ENCODE results near the gene SUFU.

The SUFU gene

DNA sequence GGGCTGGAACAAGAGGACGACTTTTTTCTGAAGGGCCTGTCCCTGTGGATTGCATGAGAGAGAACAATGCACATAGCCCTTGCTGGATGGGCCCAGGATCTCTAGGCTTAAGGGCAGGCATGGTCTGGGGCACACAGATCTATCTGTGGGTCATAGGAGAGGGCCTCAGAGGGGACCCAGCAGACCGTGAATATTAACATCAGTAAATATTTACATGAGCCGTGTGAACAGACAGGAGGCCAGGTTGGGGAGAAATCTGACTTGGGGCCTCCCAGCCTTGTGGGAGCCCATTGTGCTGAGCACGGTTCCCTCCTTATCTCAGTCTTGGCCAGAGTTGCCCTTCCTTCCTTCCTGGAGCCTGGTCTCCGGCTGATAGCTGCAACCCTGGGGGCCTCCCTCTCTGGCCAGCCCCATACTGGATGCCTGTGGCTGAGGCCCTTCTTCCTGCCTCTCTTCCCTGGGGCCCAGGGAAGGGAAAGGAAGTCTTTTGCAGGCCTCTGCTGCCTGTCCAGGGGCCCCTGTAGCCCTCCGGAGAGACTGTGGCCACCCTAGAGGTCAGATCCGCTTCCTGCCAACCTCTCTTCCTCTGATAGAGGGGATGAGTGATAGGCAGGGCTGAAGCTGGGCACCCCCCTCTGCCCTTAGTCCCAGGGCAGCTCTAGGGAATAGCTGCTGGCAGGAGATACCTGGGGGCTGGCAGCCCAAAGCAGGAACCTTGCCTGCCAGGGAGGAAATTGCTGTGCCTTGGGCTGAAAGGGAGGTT lies 96.0 kb downstream of the SUFU start:
- Mint-ChIP-seq H3K36me3 (ENCODE audit: insufficient read depth) (peaks cover 6% of the 10 kb centered on the region), H3K27ac (ENCODE audit: low read depth) (no peak overlapping the region), H3K4me3 (no peak overlapping the region), H3K9me3 (no peaks in the 10 kb centered on the region), H3K27me3 (no peaks in the 10 kb centered on the region), H3K4me1 (no peaks in the 10 kb centered on the region)
- ATAC-seq (replicated peaks; ENCODE audit: extremely low read depth, poor library complexity, severe bottlenecking), result no peak
- no peak for DNase-seq (ENCODE audit: low spot score in 2 of 2)

DNA sequence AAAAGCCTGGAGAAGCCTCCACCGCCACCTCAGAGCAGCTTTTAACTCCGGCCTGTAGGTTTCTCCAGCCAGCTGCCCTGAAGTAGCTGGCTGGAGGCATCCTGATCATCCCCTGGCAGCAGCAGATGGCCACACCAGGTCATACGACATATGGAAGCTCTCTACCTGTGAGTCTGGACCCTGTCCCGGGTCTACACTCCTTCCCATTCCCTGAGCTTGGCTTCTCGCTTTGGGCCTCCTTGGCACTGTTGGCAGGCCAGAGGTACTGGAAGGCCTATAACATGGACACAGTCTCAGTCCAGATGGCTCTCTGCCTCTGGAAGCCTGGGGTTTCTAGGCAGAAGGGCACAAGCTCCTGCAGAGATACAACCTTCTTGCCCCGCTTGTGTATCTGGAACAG lies 97.0 kb downstream of the SUFU start:
- H3K9me3 Mint-ChIP-seq, result no peaks in the 10 kb centered on the region
- no peaks in the 10 kb centered on the region for H3K27me3 Mint-ChIP-seq
- H3K4me3 Mint-ChIP-seq, result no peak overlapping the region
- H3K4me1 Mint-ChIP-seq, result no peaks in the 10 kb centered on the region
- ATAC-seq (replicated peaks; ENCODE audit: extremely low read depth, poor library complexity, severe bottlenecking) (no peak), DNase-seq (ENCODE audit: low spot score in 2 of 2) (no peak)
- no peak overlapping the region for H3K27ac Mint-ChIP-seq (ENCODE audit: low read depth)
- H3K36me3 Mint-ChIP-seq (ENCODE audit: insufficient read depth), result peaks cover 10% of the 10 kb centered on the region

DNA sequence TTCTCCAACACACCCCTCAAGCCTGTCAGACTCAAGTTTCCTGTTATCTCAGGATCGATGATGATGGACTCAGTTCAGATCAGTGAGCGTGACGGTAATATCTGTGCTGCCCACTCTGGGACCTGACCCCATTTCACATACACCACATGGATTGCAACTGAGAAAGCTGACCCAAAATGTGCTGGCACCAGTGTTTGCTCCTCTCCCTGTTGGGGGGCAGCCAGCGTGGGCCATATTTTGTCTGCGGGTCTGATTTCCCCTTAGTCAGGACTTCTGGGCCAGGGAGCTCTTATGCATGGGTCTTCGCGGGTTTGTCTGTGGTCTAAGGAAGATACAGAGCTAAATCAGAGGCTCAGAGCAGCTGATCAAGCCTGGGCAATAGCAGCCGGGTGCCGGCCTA lies 97.9 kb downstream of the SUFU start:
- Mint-ChIP-seq H3K9me3 (no peaks in the 10 kb centered on the region), H3K27me3 (no peaks in the 10 kb centered on the region), H3K36me3 (ENCODE audit: insufficient read depth) (peaks cover 10% of the 10 kb centered on the region), H3K4me3 (no peak overlapping the region), H3K4me1 (no peaks in the 10 kb centered on the region), H3K27ac (ENCODE audit: low read depth) (no peak overlapping the region)
- DNase-seq (ENCODE audit: low spot score in 2 of 2) (no peak), ATAC-seq (replicated peaks; ENCODE audit: extremely low read depth, poor library complexity, severe bottlenecking) (no peak)

DNA sequence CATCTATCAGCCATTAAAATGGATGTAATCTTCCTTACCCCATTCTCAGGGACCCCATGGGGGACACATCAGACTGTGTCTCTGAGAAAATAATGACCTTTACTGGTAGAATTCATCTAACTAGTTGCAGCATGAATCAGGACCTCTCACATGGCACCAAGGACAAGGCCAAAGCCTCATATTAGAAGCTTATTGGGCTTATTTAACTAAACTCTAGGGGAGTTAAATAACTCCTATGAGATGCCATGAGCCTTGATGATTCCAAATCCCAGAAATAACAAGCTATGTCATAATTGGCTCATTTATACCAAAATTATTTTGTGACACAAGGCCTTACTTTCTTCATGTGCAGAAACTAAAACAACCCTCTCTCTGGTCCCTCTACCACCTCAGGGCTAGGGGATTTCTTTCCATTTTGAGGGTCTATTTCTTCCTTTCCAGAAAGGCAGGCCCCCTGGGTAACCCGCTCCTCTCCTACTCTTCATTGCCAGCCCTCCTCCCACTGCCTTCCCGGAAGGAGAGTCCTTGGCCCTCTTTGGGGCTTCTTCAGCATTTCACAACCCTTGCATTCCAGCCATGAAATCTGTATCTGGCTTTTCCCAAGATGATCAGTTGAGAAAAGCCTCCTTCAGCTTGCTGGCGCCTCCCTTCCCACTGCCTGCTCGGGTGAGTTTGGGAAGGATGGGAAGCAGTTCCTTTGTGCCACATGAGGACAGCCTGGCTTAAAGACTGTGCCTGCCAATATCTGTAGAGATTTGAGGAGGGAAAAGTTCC lies 98.7 kb downstream of the SUFU start:
- ATAC-seq (replicated peaks; ENCODE audit: extremely low read depth, poor library complexity, severe bottlenecking) (no peak), DNase-seq (ENCODE audit: low spot score in 2 of 2) (no peak)
- Mint-ChIP-seq H3K27ac (ENCODE audit: low read depth) (no peak overlapping the region), H3K4me1 (no peaks in the 10 kb centered on the region), H3K9me3 (no peaks in the 10 kb centered on the region), H3K27me3 (no peaks in the 10 kb centered on the region), H3K4me3 (no peak overlapping the region), H3K36me3 (ENCODE audit: insufficient read depth) (peaks cover 10% of the 10 kb centered on the region)

DNA sequence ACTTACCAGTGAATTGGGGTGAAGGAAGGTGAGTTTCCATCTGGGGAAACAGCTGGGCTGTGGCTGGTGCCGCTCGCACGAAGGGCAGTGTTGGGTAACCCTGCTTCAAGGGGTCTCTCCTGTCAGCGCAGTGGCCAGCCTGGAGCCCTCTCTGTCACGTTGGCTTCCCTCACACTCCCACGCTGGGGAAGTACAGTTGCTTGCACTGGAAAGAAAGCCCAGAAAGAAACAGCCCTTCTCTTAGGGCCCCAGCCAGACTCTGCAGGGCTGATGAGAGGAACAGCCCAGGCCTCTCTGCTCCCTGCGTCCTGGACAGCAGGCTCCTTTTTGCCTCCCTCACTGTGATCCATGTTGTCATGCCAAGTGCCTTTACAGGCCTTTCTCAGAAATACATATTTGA lies 100.2 kb downstream of the SUFU start:
- Mint-ChIP-seq H3K36me3 (ENCODE audit: insufficient read depth) (peaks cover 8% of the 10 kb centered on the region), H3K4me3 (no peak overlapping the region), H3K27me3 (no peaks in the 10 kb centered on the region), H3K27ac (ENCODE audit: low read depth) (no peak overlapping the region), H3K9me3 (no peaks in the 10 kb centered on the region), H3K4me1 (no peaks in the 10 kb centered on the region)
- DNase-seq (ENCODE audit: low spot score in 2 of 2) (no peak), ATAC-seq (replicated peaks; ENCODE audit: extremely low read depth, poor library complexity, severe bottlenecking) (no peak)

DNA sequence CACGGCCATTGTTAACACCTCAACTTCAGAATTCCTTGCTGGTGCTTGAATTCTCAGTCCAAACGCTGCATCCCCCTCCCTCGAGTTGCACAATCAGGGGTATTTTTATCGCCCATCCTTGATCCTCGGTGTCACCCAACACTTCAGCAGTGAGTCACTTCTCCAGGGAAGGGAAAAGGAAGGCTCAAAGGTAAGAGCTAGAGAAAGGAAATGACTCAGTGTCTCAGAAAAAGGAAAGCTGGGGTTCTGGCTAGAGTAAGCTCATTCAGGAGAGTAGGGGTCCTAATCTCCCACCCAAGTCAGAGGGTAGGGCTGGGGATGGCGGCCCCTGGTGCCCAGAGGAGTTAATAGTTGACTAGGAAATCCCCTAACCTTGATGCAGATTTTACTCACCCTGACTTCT lies 100.7 kb downstream of the SUFU start:
- H3K36me3 Mint-ChIP-seq (ENCODE audit: insufficient read depth), result peaks cover 5% of the 10 kb centered on the region
- no peaks in the 10 kb centered on the region for H3K27me3 Mint-ChIP-seq
- DNase-seq (ENCODE audit: low spot score in 2 of 2) (no peak), ATAC-seq (replicated peaks; ENCODE audit: extremely low read depth, poor library complexity, severe bottlenecking) (no peak)
- no peak overlapping the region for H3K4me3 Mint-ChIP-seq
- no peak overlapping the region for H3K27ac Mint-ChIP-seq (ENCODE audit: low read depth)
- no peaks in the 10 kb centered on the region for H3K4me1 Mint-ChIP-seq
- no peaks in the 10 kb centered on the region for H3K9me3 Mint-ChIP-seq

DNA sequence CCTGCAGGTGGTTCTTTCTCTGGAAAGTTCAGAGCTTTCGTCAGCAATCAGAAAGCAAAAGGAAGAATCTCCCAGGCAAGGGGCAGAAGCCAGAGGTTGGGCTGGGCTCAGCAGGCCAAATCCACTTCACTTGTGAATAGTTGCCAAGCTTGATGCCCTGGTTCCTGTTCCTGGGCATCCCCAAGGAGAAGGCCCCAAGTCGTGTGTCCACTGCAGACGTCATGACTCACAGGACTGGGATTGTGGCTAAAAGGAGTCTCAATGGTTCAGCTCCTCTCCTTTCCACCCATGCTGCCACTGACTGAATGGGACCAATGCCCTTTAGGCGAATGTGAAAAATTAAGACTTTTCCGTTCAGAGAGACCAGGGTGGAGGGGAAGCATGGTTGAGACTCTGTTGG lies 101.9 kb downstream of the SUFU start:
- H3K36me3 Mint-ChIP-seq (ENCODE audit: insufficient read depth), result peaks cover 5% of the 10 kb centered on the region
- no peak overlapping the region for H3K4me3 Mint-ChIP-seq
- ATAC-seq (replicated peaks; ENCODE audit: extremely low read depth, poor library complexity, severe bottlenecking) (no peak), DNase-seq (ENCODE audit: low spot score in 2 of 2) (no peak)
- H3K4me1 Mint-ChIP-seq, result no peaks in the 10 kb centered on the region
- no peaks in the 10 kb centered on the region for H3K27me3 Mint-ChIP-seq
- H3K9me3 Mint-ChIP-seq, result no peaks in the 10 kb centered on the region
- H3K27ac Mint-ChIP-seq (ENCODE audit: low read depth), result no peak overlapping the region

DNA sequence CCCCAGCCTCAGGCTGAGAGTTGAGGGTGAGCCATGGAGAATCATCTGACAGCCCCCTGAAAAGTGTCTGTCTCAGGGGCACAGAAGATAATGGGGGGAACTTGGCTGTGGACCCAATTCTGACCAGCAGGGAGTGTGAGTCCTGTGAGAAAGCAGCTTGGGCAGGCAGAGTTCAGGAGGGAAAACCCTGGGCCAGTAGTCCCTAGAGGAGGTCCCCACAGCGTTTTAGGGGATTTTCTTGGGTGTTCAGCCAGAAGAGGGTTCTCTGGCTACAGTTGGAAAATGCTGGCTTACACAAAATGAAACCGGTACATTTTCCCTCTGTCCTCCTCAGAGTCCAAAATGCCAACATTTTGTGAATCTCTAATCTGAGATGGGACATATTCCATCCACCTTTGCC lies 104.7 kb downstream of the SUFU start:
- Mint-ChIP-seq H3K27me3 (no peaks in the 10 kb centered on the region), H3K36me3 (ENCODE audit: insufficient read depth) (peaks cover 7% of the 10 kb centered on the region), H3K27ac (ENCODE audit: low read depth) (no peak overlapping the region), H3K9me3 (no peaks in the 10 kb centered on the region), H3K4me1 (no peaks in the 10 kb centered on the region), H3K4me3 (no peak overlapping the region)
- no peak for ATAC-seq (replicated peaks; ENCODE audit: extremely low read depth, poor library complexity, severe bottlenecking)
- no peak for DNase-seq (ENCODE audit: low spot score in 2 of 2)

DNA sequence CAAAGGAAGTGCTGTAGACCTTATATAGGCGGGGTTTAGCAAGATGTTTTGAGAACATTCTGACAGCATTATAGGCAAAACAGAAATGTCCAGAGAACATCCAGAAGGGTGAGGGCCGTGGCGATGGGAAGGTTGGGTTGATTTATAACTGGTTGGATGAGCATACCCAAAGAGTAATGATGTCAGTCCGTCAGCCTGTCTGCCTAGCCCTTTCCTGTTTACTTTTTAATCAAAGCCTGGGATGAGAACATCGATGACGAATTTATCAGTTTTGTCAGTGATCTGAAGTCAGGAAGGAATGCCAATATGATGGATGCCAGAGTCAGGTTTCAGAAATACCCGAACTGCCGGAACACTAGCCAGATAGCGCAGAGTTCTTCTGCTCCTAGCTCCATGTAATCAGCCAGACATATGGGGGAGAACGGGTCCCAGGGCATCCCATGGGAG lies 106.7 kb downstream of the SUFU start:
- H3K4me3 Mint-ChIP-seq, result no peak overlapping the region
- no peaks in the 10 kb centered on the region for H3K27me3 Mint-ChIP-seq
- DNase-seq (ENCODE audit: low spot score in 2 of 2), result no peak
- H3K4me1 Mint-ChIP-seq, result no peaks in the 10 kb centered on the region
- H3K9me3 Mint-ChIP-seq, result no peaks in the 10 kb centered on the region
- no peak for ATAC-seq (replicated peaks; ENCODE audit: extremely low read depth, poor library complexity, severe bottlenecking)
- H3K27ac Mint-ChIP-seq (ENCODE audit: low read depth), result no peak overlapping the region
- H3K36me3 Mint-ChIP-seq (ENCODE audit: insufficient read depth), result peaks cover 8% of the 10 kb centered on the region

DNA sequence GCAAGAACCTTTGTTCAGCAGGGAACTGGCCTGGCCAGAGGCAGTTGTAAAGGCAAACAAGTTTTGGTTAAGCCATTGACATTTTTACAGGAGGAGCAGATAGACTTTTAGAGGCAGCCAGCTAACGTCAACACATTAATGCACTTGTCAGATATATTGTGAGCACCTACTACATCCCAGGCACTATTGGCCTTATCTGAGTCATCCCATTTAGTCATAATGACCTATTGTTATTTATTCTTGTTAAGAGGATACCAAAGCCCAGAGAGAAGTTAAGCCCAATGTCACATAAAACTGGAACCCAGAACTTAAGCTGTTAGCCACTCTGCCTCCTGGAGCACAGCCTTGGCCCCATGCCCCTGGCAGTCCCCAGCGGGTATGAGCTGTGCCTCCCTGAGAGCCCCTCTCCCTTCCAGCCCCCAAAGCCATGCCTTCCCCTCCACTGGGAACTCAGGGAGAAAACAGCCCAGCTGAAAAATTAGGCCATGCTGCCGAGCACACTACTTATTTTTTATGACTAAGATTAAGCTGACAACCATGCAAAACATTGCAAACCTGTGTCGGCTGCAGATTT lies 107.8 kb downstream of the SUFU start:
- Mint-ChIP-seq H3K27ac (ENCODE audit: low read depth) (no peak overlapping the region), H3K27me3 (no peaks in the 10 kb centered on the region), H3K4me3 (no peak overlapping the region), H3K36me3 (ENCODE audit: insufficient read depth) (peaks cover 6% of the 10 kb centered on the region), H3K4me1 (no peaks in the 10 kb centered on the region), H3K9me3 (no peaks in the 10 kb centered on the region)
- no peak for DNase-seq (ENCODE audit: low spot score in 2 of 2)
- no peak for ATAC-seq (replicated peaks; ENCODE audit: extremely low read depth, poor library complexity, severe bottlenecking)

DNA sequence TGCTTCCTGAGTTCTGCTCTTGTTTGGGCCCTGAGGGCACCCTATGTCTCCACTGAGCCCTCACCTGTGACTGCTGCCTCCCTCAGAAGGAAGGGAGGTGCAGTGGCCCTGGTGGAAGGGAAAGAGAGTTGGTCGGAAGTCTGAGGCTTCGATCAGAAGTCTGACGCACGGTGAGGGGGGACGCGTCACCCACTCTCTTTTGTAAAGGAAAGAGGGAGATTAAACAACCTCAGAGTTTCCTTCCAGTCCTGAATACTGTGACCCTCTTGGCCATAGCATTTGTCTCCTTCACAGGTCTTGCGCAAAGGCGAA lies 109.1 kb downstream of the SUFU start:
- H3K9me3 Mint-ChIP-seq, result no peaks in the 10 kb centered on the region
- no peak for DNase-seq (ENCODE audit: low spot score in 2 of 2)
- no peak overlapping the region for H3K4me3 Mint-ChIP-seq
- H3K27me3 Mint-ChIP-seq, result no peaks in the 10 kb centered on the region
- ATAC-seq (replicated peaks; ENCODE audit: extremely low read depth, poor library complexity, severe bottlenecking), result peak; percentile 54
- peaks cover 9% of the 10 kb centered on the region for H3K36me3 Mint-ChIP-seq (ENCODE audit: insufficient read depth)
- H3K4me1 Mint-ChIP-seq, result no peaks in the 10 kb centered on the region
- no peak overlapping the region for H3K27ac Mint-ChIP-seq (ENCODE audit: low read depth)

DNA sequence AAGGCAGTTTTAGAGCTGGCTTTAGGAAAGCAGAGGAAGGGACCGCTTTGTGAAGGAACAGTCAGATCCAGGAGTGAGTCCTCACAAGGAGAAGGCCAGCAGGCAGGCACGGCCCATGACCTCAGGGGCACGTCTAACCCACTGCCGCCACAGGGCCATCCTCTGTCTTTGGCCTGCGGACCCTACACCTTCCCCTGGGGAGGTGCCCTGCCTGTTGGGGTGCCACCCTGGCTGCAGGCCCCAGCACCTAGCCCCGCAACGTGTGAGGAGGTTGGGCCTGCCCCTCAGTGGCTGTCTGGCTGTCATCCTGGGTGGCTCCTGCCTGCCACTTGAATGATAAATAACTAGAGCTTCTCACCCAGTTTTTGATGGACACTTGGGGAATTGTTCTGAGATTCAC lies 109.5 kb downstream of the SUFU start:
- no peak overlapping the region for H3K27ac Mint-ChIP-seq (ENCODE audit: low read depth)
- no peaks in the 10 kb centered on the region for H3K4me1 Mint-ChIP-seq
- no peaks in the 10 kb centered on the region for H3K27me3 Mint-ChIP-seq
- no peaks in the 10 kb centered on the region for H3K9me3 Mint-ChIP-seq
- ATAC-seq (replicated peaks; ENCODE audit: extremely low read depth, poor library complexity, severe bottlenecking) (no peak), DNase-seq (ENCODE audit: low spot score in 2 of 2) (no peak)
- H3K36me3 Mint-ChIP-seq (ENCODE audit: insufficient read depth), result peaks cover 9% of the 10 kb centered on the region
- H3K4me3 Mint-ChIP-seq, result no peak overlapping the region

DNA sequence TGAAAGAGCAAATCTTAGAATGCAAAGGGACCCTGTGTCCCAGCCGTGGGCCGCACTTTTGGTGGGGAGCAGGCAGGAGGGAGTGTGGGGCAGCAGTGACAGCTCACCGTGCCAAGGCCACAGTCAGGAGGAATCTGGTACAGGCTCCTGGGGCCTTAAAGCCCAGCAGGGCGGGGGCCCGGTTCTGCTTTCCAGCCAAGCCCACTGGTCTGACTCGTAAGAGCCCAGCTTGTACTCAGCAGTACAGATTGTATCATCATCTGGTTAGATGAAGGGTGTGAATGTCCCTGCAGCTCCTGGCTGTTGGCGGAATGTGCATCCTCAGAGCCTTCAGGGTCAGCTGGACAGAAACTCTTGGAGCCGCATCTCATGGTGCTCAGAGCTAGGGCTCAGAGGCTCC lies 110.0 kb downstream of the SUFU start:
- ATAC-seq (replicated peaks; ENCODE audit: extremely low read depth, poor library complexity, severe bottlenecking), result no peak
- Mint-ChIP-seq H3K27me3 (no peaks in the 10 kb centered on the region), H3K4me3 (no peak overlapping the region), H3K4me1 (no peaks in the 10 kb centered on the region), H3K36me3 (ENCODE audit: insufficient read depth) (peaks cover 9% of the 10 kb centered on the region), H3K27ac (ENCODE audit: low read depth) (no peak overlapping the region), H3K9me3 (no peaks in the 10 kb centered on the region)
- DNase-seq (ENCODE audit: low spot score in 2 of 2), result no peak

Measured in central memory CD8-positive, alpha-beta T cell (primary cell).